Left ventricle myocardium inferior (tissue), 1 donor: ENCODE data around the gene CELF4. TPM values are rescaled to one million over a fixed set of nuclear protein-coding genes. Genes with fewer than 3 reads are reported as not detected.

ENCODE experiments used
- DNase-seq: peaks from one replicate; pipeline ENCODE4 v3.0.0-alpha.2; 2020
- H3K27ac ChIP-seq: fragments of 200-600 bp; replicated peaks from 2 replicates; pipeline ENCODE4 v1.8.0; 2021
- H3K27me3 ChIP-seq: fragments of 200-600 bp; 2 replicates; pipeline ENCODE4 v1.8.0; 2021; ENCODE audit warnings: low read depth
- H3K36me3 ChIP-seq: fragments of 200-600 bp; 2 replicates; pipeline ENCODE4 v1.8.0; 2021
- H3K4me1 ChIP-seq: fragments of 200-600 bp; 2 replicates; pipeline ENCODE4 v1.8.0; 2021
- H3K4me3 ChIP-seq: fragments of 200-600 bp; 2 replicates; pipeline ENCODE4 v1.8.0; 2021; ENCODE audit warnings: mild to moderate bottlenecking, moderate library complexity
- H3K9me3 ChIP-seq: fragments of 200-600 bp; replicated peaks from 2 replicates; pipeline ENCODE4 v1.8.0; 2021
- intact Hi-C: fragments of 100-400 bp; cut with micrococcal nuclease; formaldehyde crosslinking; loops from one replicate; pipeline ENCODE4 v1.11.0; 2022
- total RNA-seq: library from RNA; stranded (reverse); fragmentation: NEBNext Ultra II Directional; extraction: Animal tissue kit (Norgen Biotek cat#: 25700); gene quantifications from one replicate; pipeline ENCODE4 v1.2.1, GENCODE V29; 2021
- TF ChIP-seq, protein P1 (sequence below): fragments of 200-600 bp; IDR thresholded peaks from 2 replicates; pipeline ENCODE4 v1.8.0; 2021; ENCODE audit warnings: antibody characterized with exemption, mild to moderate bottlenecking, borderline replicate concordance
- donor health status: DM: no; HTN: yes; CAD: no; lungs with severe emphysema.

Gene CELF4
- total RNA-seq, 1 donor from 2014 or later, result 0.60 TPM

DNA sequence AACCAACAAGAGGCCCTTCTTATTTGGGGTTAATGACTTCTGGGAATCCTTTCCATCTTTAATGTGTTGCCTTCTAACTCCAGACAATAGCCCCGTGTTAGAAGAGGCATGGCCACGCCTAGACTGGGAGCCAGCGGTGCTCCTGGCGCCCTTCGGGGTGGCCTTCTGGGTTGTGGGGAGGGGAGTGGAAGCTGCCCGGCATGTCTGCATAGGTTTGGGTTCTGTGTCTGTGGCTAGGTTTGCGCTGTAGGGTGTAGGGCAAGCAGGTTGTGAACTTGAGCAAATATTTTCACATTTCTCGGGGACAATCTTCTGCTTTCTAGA lies 40.4 kb downstream of the CELF4 start:
- Histone ChIP-seq H3K4me1 (peaks cover 17% of the 10 kb centered on the region), H3K27ac (no peak overlapping the region), H3K27me3 (peaks cover 96% of the 10 kb centered on the region), H3K9me3 (no peaks in the 10 kb centered on the region), H3K4me3 (peak overlapping the region; percentile 41), H3K36me3 (no peaks in the 10 kb centered on the region)
- intact Hi-C loops, result no loop called here
- TF ChIP-seq, protein P1, sequence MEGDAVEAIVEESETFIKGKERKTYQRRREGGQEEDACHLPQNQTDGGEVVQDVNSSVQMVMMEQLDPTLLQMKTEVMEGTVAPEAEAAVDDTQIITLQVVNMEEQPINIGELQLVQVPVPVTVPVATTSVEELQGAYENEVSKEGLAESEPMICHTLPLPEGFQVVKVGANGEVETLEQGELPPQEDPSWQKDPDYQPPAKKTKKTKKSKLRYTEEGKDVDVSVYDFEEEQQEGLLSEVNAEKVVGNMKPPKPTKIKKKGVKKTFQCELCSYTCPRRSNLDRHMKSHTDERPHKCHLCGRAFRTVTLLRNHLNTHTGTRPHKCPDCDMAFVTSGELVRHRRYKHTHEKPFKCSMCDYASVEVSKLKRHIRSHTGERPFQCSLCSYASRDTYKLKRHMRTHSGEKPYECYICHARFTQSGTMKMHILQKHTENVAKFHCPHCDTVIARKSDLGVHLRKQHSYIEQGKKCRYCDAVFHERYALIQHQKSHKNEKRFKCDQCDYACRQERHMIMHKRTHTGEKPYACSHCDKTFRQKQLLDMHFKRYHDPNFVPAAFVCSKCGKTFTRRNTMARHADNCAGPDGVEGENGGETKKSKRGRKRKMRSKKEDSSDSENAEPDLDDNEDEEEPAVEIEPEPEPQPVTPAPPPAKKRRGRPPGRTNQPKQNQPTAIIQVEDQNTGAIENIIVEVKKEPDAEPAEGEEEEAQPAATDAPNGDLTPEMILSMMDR, result no peak
- DNase-seq, result no peak

DNA sequence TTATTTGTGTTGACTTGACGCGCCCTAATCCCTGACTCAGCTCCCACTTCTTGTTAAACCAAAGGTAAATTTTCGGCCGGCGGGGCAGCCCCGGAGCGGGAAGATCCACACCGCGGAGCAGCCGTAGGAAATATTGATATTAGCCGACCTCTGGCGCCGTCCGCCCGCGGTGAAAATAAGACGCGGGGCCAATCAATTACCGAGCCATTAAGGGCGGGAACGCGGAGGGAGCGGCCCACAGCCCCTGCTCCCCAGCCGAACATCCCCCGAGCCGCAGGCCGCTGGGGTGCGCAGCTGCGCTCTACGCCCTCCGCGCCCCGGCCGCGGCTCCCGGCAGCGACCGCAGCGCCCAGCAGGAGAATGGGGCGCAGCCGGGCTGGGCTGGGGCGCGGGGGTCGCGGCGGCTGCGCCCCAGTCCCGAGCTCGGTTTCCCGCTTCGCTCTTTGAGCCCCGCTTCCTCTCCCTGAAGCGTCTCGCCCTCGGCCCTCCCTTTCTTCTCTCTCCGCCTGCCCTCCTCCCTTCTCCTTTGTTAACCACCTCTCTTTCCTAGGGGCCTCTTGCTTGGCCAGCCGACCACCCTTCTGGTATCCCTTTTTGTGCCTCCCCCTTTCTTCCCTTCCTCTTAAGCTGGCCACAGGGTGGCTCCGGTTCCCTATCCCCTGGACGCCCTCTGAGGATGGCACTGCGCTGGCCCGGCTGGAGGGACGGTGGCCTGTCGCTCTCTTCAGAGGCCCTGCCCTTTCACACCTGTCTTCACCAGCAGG lies 40.9 kb downstream of the CELF4 start:
- Histone ChIP-seq H3K27ac (no peak overlapping the region), H3K27me3 (peaks cover 96% of the 10 kb centered on the region), H3K4me3 (peak overlapping the region; percentile 41), H3K36me3 (no peaks in the 10 kb centered on the region), H3K4me1 (peaks cover 12% of the 10 kb centered on the region), H3K9me3 (no peaks in the 10 kb centered on the region)
- TF ChIP-seq, protein P1, result no peak
- no peak for DNase-seq
- intact Hi-C loops, result no loop called here

DNA sequence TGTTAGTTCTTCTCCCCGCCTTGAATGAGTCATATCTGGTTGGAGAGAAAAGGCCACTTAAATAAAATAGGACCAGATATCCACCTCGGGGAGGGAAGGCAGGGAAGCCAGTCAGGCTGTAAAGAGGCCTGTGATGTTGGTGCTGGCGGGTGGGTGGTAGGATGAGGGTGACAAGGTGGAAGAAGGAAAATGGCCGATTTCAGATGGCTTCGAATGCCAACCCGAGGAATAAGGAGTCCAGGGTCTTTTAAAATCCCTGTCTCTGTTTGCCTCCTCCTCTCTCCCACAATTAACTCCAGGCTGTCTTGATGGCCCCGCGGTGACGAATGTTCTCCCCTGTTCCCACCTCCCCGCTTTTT lies 41.5 kb downstream of the CELF4 start:
- intact Hi-C loops, result no loop called here
- Histone ChIP-seq H3K27me3 (peaks cover 96% of the 10 kb centered on the region), H3K36me3 (no peaks in the 10 kb centered on the region), H3K9me3 (no peaks in the 10 kb centered on the region), H3K4me1 (peaks cover 7% of the 10 kb centered on the region), H3K27ac (no peak overlapping the region), H3K4me3 (no peak overlapping the region)
- TF ChIP-seq, protein P1, result no peak
- no peak for DNase-seq

DNA sequence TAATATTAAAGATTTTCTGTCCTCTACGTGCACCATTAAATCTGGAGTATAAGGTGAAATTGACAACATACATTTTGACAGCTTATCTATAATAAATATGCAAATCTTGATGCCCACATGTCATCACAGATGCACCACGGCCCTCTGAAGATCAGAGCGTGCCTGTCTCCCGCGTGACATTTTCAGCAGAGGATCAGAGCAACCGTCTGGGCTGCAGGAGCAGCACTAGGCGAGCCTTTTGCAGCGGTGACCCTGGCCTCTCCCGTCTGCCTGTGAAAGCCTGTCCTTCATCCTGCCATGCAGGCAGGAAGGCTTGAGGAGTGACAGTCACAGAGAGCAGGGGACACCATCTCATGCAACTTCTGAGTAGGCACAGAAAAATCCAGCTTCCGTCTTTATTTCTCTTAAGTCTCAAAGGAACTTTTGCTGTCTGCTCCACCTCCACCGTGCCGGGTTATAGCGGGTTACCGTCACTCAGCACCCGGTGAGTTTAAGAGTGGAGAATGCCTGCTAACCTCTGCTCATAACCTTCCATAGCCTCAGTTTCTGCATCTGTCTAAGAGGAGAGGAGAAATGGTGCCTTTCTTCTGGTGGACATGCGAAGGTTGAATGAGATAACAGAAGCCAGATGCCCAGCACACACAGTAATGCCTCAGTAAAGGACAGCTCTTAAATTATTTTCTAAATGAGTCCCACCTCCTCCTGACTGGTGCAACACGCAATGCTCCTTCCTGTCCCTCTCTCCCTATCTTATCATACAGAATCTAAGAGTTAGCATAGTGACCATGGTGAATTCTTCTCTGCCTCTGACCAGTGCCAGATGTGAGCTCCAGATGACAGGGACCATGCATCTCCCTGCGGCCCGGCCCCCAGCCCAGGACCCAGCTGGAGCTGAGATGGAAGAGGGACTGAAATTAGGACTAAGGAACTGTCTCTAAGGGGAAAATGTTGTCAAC lies 43.8 kb downstream of the CELF4 start:
- TF ChIP-seq, protein P1, result no peak
- DNase-seq, result no peak
- intact Hi-C loops, result no loop called here
- no peak overlapping the region for H3K27ac ChIP-seq
- no peaks in the 10 kb centered on the region for H3K36me3 ChIP-seq
- no peaks in the 10 kb centered on the region for H3K9me3 ChIP-seq
- H3K4me1 ChIP-seq, result peaks cover 7% of the 10 kb centered on the region
- H3K27me3 ChIP-seq, result peaks cover 96% of the 10 kb centered on the region
- no peak overlapping the region for H3K4me3 ChIP-seq

DNA sequence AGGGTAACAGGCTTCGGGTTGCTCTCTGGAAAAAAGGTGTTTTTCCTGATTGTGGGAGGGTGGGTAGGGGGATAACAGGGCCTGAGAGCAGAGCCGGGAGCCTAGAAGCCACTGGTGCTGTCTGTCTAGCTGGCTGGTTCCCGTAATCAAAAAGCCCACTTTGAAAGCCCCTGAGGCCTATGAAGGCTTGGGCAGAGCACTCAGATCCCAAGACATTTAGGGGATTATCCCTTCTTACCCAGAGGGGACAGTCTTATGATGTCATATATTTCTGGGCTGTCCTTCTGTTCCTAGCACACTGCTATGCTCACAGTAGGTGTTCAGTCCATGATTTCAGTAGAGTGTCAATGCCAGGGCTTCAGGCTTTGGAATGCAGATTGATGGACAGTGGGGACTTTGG lies 45.1 kb downstream of the CELF4 start:
- Histone ChIP-seq H3K9me3 (no peaks in the 10 kb centered on the region), H3K27me3 (peaks cover 96% of the 10 kb centered on the region), H3K27ac (no peak overlapping the region), H3K4me1 (peaks cover 7% of the 10 kb centered on the region), H3K4me3 (no peak overlapping the region), H3K36me3 (no peaks in the 10 kb centered on the region)
- intact Hi-C loops, result no loop called here
- TF ChIP-seq, protein P1, result no peak
- DNase-seq, result no peak
